ENCODE results near the gene BTNL8. TPM values are rescaled to one million over a fixed set of nuclear protein-coding genes. Genes with fewer than 3 reads are reported as not detected.

BTNL8 gene, protein sequence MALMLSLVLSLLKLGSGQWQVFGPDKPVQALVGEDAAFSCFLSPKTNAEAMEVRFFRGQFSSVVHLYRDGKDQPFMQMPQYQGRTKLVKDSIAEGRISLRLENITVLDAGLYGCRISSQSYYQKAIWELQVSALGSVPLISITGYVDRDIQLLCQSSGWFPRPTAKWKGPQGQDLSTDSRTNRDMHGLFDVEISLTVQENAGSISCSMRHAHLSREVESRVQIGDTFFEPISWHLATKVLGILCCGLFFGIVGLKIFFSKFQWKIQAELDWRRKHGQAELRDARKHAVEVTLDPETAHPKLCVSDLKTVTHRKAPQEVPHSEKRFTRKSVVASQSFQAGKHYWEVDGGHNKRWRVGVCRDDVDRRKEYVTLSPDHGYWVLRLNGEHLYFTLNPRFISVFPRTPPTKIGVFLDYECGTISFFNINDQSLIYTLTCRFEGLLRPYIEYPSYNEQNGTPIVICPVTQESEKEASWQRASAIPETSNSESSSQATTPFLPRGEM
- 0.24 TPM in 1 of 2 replicates, not detected in the other for total RNA-seq

DNA sequence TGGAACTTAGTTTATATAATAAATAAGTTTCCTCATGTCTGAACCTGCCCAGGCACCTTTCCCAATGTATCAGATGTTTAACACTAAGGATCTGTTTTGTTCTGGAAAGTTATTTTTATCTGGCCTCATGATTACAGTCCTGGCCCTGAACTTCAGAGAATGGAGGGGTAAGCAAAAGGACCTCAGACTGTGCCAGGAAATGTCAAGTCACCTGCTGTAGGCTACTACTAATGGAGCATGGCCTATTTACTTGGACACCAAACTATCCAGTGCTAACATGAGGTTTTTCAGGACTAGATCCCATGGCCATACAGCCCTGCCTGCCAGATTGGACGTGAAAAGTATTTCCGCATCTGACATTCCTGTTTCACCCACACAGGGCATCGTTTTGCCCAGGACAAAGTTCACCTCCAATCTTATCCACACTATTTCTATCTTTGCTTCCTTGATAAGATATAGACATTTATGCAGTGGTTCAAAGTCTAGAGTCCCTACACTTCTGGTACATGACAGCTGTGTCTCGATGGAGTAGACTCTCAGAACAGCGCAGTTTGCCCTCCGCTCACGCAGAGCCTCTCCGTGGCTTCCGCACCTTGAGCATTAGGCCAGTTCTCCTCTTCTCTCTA is at the start of gene BTNL8:
TSS of gene BTNL8 (plus strand) at position 539 of the 626 bp plus-strand sequence. CDS start 152 bp downstream, outside the sequence.

DNA sequence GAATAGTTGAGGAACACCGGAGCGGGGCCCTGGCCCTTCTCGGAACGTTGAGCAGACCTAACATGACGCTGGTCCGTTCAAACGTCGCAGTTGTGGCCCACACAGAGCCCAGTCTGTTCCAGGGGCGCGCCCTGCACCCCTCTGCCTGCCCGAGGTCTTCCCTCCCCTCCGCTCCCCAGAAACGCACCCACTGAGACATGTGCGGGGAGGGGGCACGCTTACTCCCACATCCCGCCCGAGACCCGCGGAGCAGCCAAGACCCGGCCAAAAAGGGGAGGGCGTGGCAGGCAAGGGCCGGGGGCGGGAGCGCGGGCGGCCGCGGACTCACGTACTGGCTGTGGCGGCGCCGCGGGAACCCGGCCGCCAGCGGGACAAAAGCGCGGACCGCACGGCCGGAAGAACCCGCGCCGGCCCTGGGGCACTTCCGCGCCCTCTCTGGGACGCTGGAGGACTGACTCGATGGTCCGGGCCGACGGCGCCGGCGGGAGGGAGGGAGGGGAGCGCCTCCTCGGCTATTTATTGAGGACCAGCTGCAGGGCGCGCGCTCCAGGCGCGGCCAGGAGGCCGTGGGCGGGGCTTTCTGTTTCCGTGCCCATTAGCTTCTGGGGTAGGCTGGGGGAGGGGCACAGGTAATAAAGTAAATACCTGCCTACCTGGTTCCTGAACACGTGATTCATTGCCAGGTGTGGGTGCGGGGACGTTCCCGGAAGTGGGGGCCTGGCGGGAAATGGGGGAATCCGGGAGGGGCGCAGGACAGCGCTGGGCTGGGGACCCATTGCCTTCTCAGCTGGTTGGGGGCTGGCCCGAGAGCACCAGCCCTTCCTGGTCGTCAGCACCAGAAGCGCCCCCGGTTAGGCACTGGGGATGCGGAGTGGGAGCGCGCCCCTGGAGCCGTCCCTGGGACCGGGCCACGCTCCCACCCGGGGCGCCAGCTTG is 37.8 kb upstream of the BTNL8 start, which contains the start of gene ZFP62:
TSS of gene ZFP62 (minus strand) at position 390 of the 936 bp plus-strand sequence. CDS start at position 333, 57 bp downstream.

DNA sequence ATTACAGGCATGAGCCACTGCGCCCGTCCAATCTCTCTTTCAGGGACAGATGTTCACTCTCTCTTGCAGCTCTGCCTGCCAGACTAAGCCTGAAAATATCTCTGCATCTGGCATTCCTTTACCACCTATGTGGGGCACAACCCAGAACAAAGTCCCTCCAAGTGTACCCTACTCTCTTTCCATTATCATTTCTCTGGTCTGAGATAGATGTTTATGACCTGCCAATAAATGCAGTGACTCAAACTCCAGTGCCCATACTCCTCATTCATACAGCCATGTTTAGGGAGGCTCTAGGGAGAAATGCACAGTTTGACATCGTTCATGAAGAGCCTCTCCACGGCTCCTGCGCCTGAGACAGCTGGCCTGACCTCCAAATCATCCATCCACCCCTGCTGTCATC is 89.6 kb downstream of the BTNL8 start, which contains the start of gene BTNL3:
TSS of gene BTNL3 (plus strand) at position 255 of the 400 bp plus-strand sequence. CDS start 183 bp downstream, outside the sequence.

Other genes with a start within 250 kb of the BTNL8 start
- gene FLT4, start 249.6 kb upstream of the BTNL8 start, total RNA-seq = under 0.01 and 0.96 TPM in 2 replicates
- gene OR2Y1, start 159.1 kb upstream of the BTNL8 start, total RNA-seq = not detected in 2 replicates
- gene MGAT1, start 96.4 kb upstream of the BTNL8 start, total RNA-seq = 76.1 and 81.4 TPM in 2 replicates
- 15.6 and 20.2 TPM in 2 replicates for gene ZFP62, start 37.9 kb upstream of the BTNL8 start, total RNA-seq
- gene BTNL3, start 89.7 kb downstream of the BTNL8 start, total RNA-seq = not detected in 2 replicates
- not detected in 2 replicates for gene BTNL9, start 141.1 kb downstream of the BTNL8 start, total RNA-seq
- not detected in 2 replicates for gene OR2V1, start 232.0 kb downstream of the BTNL8 start, total RNA-seq
- gene OR2V2, start 248.4 kb downstream of the BTNL8 start, total RNA-seq = not detected in 2 replicates

All from tracheal epithelial cell (primary cell).